Measurements from ENCODE around the gene SMURF2.

The SMURF2 gene

GRCh38 chr17:64687376-64687775, 25.3 kb upstream of the SMURF2 start:
- TF ChIP-seq CTCF (IDR thresholded peaks at IDR 0.05): no peak
- intact Hi-C loops (cut with DNase I; ENCODE audit: low total_unique reads): no loop called here

GRCh38 chr17:64686705-64687104, 24.6 kb upstream of the SMURF2 start:
- Histone ChIP-seq H3K27ac (no peak overlapping the region), H3K27me3 (no peaks in the 10 kb centered on the region), H3K4me1 (no peaks in the 10 kb centered on the region), H3K36me3 (no peaks in the 10 kb centered on the region), H3K9me3 (no peaks in the 10 kb centered on the region), H3K4me3 (no peak overlapping the region)
- no peak for DNase-seq
- intact Hi-C loops (cut with DNase I; ENCODE audit: low total_unique reads): no loop called here
- TF ChIP-seq CTCF (IDR thresholded peaks at IDR 0.05): no peak

More at GRCh38 chr17:64687376-64687775, 25.3 kb upstream of the SMURF2 start:
- no peaks in the 10 kb centered on the region for H3K9me3 ChIP-seq
- H3K36me3 ChIP-seq: no peaks in the 10 kb centered on the region
- H3K4me3 ChIP-seq: no peak overlapping the region
- H3K27ac ChIP-seq: no peak overlapping the region
- no peaks in the 10 kb centered on the region for H3K4me1 ChIP-seq
- H3K27me3 ChIP-seq: no peaks in the 10 kb centered on the region
- DNase-seq: no peak

GRCh38 chr17:64685705-64686104, 23.6 kb upstream of the SMURF2 start:
- no peaks in the 10 kb centered on the region for H3K9me3 ChIP-seq
- TF ChIP-seq CTCF (IDR thresholded peaks at IDR 0.05): no peak
- no peak overlapping the region for H3K27ac ChIP-seq
- H3K4me3 ChIP-seq: no peak overlapping the region
- no peaks in the 10 kb centered on the region for H3K36me3 ChIP-seq
- no peaks in the 10 kb centered on the region for H3K4me1 ChIP-seq
- intact Hi-C loops (cut with DNase I; ENCODE audit: low total_unique reads): no loop called here
- no peaks in the 10 kb centered on the region for H3K27me3 ChIP-seq
- no peak for DNase-seq

GRCh38 chr17:64683796-64684195, 21.7 kb upstream of the SMURF2 start:
- H3K9me3 ChIP-seq: no peaks in the 10 kb centered on the region

GRCh38 chr17:64682261-64683181, 20.4 kb upstream of the SMURF2 start:
- TF ChIP-seq CTCF (IDR thresholded peaks at IDR 0.05): no peak
- no peaks in the 10 kb centered on the region for H3K4me1 ChIP-seq
- no peaks in the 10 kb centered on the region for H3K27me3 ChIP-seq
- intact Hi-C loops (cut with DNase I; ENCODE audit: low total_unique reads): no loop called here
- H3K27ac ChIP-seq: no peak overlapping the region
- no peak for DNase-seq
- H3K36me3 ChIP-seq: no peaks in the 10 kb centered on the region
- H3K9me3 ChIP-seq: no peaks in the 10 kb centered on the region
- no peak overlapping the region for H3K4me3 ChIP-seq

More at GRCh38 chr17:64683796-64684195, 21.7 kb upstream of the SMURF2 start:
- no peak for DNase-seq
- H3K4me1 ChIP-seq: no peaks in the 10 kb centered on the region
- no peaks in the 10 kb centered on the region for H3K36me3 ChIP-seq
- no peaks in the 10 kb centered on the region for H3K27me3 ChIP-seq
- no peak overlapping the region for H3K27ac ChIP-seq
- H3K4me3 ChIP-seq: no peak overlapping the region
- intact Hi-C loops (cut with DNase I; ENCODE audit: low total_unique reads): no loop called here
- no peak for TF ChIP-seq CTCF (IDR thresholded peaks at IDR 0.05)

Data from tibial artery (tissue), 4 donors.